Breast epithelium (tissue), 3 donors: ENCODE data around the gene ZNF620.

Source experiments
- CTCF ChIP-seq, 3 donors: fragments of 450-650 bp; IDR thresholded peaks; one replicate each; pipeline ENCODE4 v1.5.1; 2016 to 2017; ENCODE audit warnings: antibody characterized with exemption in 3 of 3, mild to moderate bottlenecking in 3 of 3, moderate library complexity in 3 of 3
- POLR2A ChIP-seq: fragments of 450-650 bp; IDR thresholded peaks from one replicate; pipeline ENCODE4 v1.6.1; 2016; ENCODE audit warnings: antibody characterized with exemption, mild to moderate bottlenecking, moderate library complexity

DNA sequence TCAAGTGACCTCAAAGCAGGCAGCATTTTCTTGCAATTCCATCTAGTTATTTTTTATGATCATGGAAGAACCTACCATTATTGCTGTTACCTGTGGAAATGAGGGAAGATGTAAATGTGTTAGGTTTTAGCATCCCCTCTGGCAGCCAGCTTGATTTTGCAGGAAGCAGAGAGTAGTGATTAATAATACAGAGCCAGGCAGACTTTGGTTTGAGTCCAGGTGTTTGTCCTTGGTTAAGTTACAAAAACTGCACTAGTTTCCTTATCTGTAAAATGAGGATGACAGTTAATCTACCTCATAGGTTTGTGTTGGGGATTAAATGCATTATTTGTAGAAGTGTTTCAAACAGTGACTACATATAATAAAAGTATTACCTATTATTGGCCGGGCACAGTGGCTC, 12.2 kb downstream of the ZNF620 start:
- TF ChIP-seq CTCF (IDR thresholded peaks at IDR 0.05) (no peak), POLR2A (no peak)
